Measurements from ENCODE around the gene REEP6.

Gene REEP6

GRCh38 chr19:1461862-1462261 lies 29.1 kb upstream of the REEP6 start:
- TF ChIP-seq, protein P1, sequence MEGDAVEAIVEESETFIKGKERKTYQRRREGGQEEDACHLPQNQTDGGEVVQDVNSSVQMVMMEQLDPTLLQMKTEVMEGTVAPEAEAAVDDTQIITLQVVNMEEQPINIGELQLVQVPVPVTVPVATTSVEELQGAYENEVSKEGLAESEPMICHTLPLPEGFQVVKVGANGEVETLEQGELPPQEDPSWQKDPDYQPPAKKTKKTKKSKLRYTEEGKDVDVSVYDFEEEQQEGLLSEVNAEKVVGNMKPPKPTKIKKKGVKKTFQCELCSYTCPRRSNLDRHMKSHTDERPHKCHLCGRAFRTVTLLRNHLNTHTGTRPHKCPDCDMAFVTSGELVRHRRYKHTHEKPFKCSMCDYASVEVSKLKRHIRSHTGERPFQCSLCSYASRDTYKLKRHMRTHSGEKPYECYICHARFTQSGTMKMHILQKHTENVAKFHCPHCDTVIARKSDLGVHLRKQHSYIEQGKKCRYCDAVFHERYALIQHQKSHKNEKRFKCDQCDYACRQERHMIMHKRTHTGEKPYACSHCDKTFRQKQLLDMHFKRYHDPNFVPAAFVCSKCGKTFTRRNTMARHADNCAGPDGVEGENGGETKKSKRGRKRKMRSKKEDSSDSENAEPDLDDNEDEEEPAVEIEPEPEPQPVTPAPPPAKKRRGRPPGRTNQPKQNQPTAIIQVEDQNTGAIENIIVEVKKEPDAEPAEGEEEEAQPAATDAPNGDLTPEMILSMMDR (IDR thresholded peaks at IDR 0.05; ENCODE audit: low read depth, low read length) = no peak
- Histone ChIP-seq H3K27ac (no peak overlapping the region), H3K36me3 (peaks cover 38% of the 10 kb centered on the region), H3K9me3 (ENCODE audit: severe bottlenecking) (no peaks in the 10 kb centered on the region), H3K27me3 (ENCODE audit: insufficient read depth, low read depth, severe bottlenecking) (no peaks in the 10 kb centered on the region), H3K4me3 (ENCODE audit: low read depth, low read length) (no peak overlapping the region)
- no peak for DNase-seq

- TF ChIP-seq, protein P1 (IDR thresholded peaks at IDR 0.05; ENCODE audit: low read depth, low read length) = peak; percentile 60
- no peak overlapping the region for H3K4me3 ChIP-seq (ENCODE audit: low read depth, low read length)
- H3K27me3 ChIP-seq (ENCODE audit: insufficient read depth, low read depth, severe bottlenecking) = no peaks in the 10 kb centered on the region
- no peak overlapping the region for H3K27ac ChIP-seq
- H3K9me3 ChIP-seq (ENCODE audit: severe bottlenecking) = no peaks in the 10 kb centered on the region
- no peak for DNase-seq
- H3K36me3 ChIP-seq = peaks cover 29% of the 10 kb centered on the region
These were observed 25.6 kb upstream of the REEP6 start for GRCh38 chr19:1465191-1466016.

GRCh38 chr19:1466018-1466460 lies 24.9 kb upstream of the REEP6 start:
- no peak overlapping the region for H3K27ac ChIP-seq
- H3K4me3 ChIP-seq (ENCODE audit: low read depth, low read length) = no peak overlapping the region
- no peaks in the 10 kb centered on the region for H3K27me3 ChIP-seq (ENCODE audit: insufficient read depth, low read depth, severe bottlenecking)
- H3K9me3 ChIP-seq (ENCODE audit: severe bottlenecking) = no peaks in the 10 kb centered on the region
- TF ChIP-seq, protein P1 (IDR thresholded peaks at IDR 0.05; ENCODE audit: low read depth, low read length) = no peak
- DNase-seq = no peak
- peaks cover 24% of the 10 kb centered on the region for H3K36me3 ChIP-seq

- H3K4me3 ChIP-seq (ENCODE audit: low read depth, low read length) = no peak overlapping the region
- H3K27ac ChIP-seq = no peak overlapping the region
- H3K36me3 ChIP-seq = peaks cover 20% of the 10 kb centered on the region
- DNase-seq = no peak
- H3K27me3 ChIP-seq (ENCODE audit: insufficient read depth, low read depth, severe bottlenecking) = no peaks in the 10 kb centered on the region
- no peaks in the 10 kb centered on the region for H3K9me3 ChIP-seq (ENCODE audit: severe bottlenecking)
- TF ChIP-seq, protein P1 (IDR thresholded peaks at IDR 0.05; ENCODE audit: low read depth, low read length) = no peak
These were observed 24.3 kb upstream of the REEP6 start for GRCh38 chr19:1466461-1467214.

DNA sequence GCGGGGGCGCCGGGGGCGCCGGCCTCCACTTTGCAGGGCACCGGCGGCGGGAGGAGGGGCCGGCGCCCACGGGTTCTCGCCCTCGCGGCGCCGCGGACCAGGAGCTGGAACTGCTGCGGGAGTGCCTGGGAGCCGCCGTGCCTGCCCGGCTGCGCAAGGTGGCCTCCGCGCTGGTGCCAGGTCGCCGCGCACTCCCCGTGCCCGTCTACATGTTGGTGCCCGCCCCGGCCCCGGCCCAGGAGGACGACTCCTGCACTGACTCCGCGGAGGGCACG lies 23.8 kb upstream of the REEP6 start:
- Histone ChIP-seq H3K27me3 (ENCODE audit: insufficient read depth, low read depth, severe bottlenecking) (no peaks in the 10 kb centered on the region), H3K36me3 (peaks cover 20% of the 10 kb centered on the region), H3K4me3 (ENCODE audit: low read depth, low read length) (no peak overlapping the region), H3K27ac (no peak overlapping the region), H3K9me3 (ENCODE audit: severe bottlenecking) (no peaks in the 10 kb centered on the region)
- TF ChIP-seq, protein P1 (IDR thresholded peaks at IDR 0.05; ENCODE audit: low read depth, low read length) = no peak
- no peak for DNase-seq

Measured in WERI-Rb-1 (cell line).